CD1c-positive myeloid dendritic cell (primary cell): Measurements from ENCODE around the gene CD2.

Experiments used
- DNase-seq: peaks from one replicate; pipeline ENCODE4 v3.0.0-alpha.2; 2016; ENCODE audit errors: extremely low spot score

CD2 gene

GRCh38 chr1:116754198-116754977 lies at the start of gene CD2:
Gene CD2, plus strand, starts transcription at chr1:116754430. Its CDS starts 63 bp downstream, at chr1:116754493.
- peak; percentile 52 for DNase-seq

- DNase-seq = no peak
Observed at GRCh38 chr1:116706123-116706522, 48.1 kb upstream of the CD2 start.

- DNase-seq = no peak
Observed at GRCh38 chr1:116706841-116707240, 47.4 kb upstream of the CD2 start.

- no peak for DNase-seq
Observed at GRCh38 chr1:116708255-116708900, 45.9 kb upstream of the CD2 start.

- no peak for DNase-seq
Observed at GRCh38 chr1:116709666-116710167, 44.5 kb upstream of the CD2 start.

GRCh38 chr1:116710420-116711262 lies 43.6 kb upstream of the CD2 start:
- DNase-seq = no peak

- DNase-seq = peak; percentile 8
Observed at GRCh38 chr1:116711263-116711840, 42.9 kb upstream of the CD2 start.

- no peak for DNase-seq
Observed at GRCh38 chr1:116712510-116712909, 41.7 kb upstream of the CD2 start.

- no peak for DNase-seq
Observed at GRCh38 chr1:116713474-116713873, 40.8 kb upstream of the CD2 start.

GRCh38 chr1:116716391-116716790 lies 37.8 kb upstream of the CD2 start:
- DNase-seq = no peak

- no peak for DNase-seq
Observed at GRCh38 chr1:116717318-116717717, 36.9 kb upstream of the CD2 start.

GRCh38 chr1:116720364-116721038 lies 33.7 kb upstream of the CD2 start:
- DNase-seq = no peak

GRCh38 chr1:116721039-116721405 lies 33.2 kb upstream of the CD2 start:
- DNase-seq = no peak

GRCh38 chr1:116721451-116722007 lies 32.7 kb upstream of the CD2 start:
- no peak for DNase-seq

- peak; percentile 38 for DNase-seq
Observed at GRCh38 chr1:116722016-116722838, 32.0 kb upstream of the CD2 start.

GRCh38 chr1:116724765-116725375 lies 29.4 kb upstream of the CD2 start:
- DNase-seq = peak; percentile 66

- no peak for DNase-seq
Observed at GRCh38 chr1:116725798-116726197, 28.4 kb upstream of the CD2 start.

GRCh38 chr1:116726872-116727820 lies 27.1 kb upstream of the CD2 start:
- DNase-seq = peak; percentile 82

- DNase-seq = no peak
Observed at GRCh38 chr1:116731439-116731838, 22.8 kb upstream of the CD2 start.
